Measurements from ENCODE around the gene FER1L5. TPM values are rescaled to one million over a fixed set of nuclear protein-coding genes. Genes with fewer than 3 reads are reported as not detected.

FER1L5 gene
- total and polyA plus RNA-seq, 2 experiments from 2014 or later: 0.18 to 0.76 TPM

GRCh38 chr2:96594282-96594681, 48.3 kb upstream of the FER1L5 start (continued):
- TF ChIP-seq ZNF462 (CRISPR knock-in tag; IDR thresholded peaks at IDR 0.05) (no peak), ETS1 (IDR thresholded peaks at IDR 0.05) (no peak)

- no peak for ATAC-seq
- Histone ChIP-seq H2AFZ (no peak overlapping the region), H3K27me3 (ENCODE audit: insufficient read depth) (no peaks in the 10 kb centered on the region), H3K4me2 (no peak overlapping the region), H4K20me1 (replicated peaks; ENCODE audit: insufficient read depth) (no peaks in the 10 kb centered on the region; the same call in 1 of the 2 replicates), H3K36me3 (ENCODE audit: insufficient read depth) (0 out of 2 replicates have a peak, but pooled peaks cover 23% of the 10 kb centered on the region), H3K27ac (ENCODE audit: low read depth) (no peak overlapping the region), H3K4me1 (ENCODE audit: insufficient read depth) (no peaks in the 10 kb centered on the region), H3K79me2 (replicated peaks; ENCODE audit: insufficient read depth) (no peaks in the 10 kb centered on the region), H3F3A (replicated peaks; ENCODE audit: low read depth) (no peaks in the 10 kb centered on the region), H3K4me3 (no peak overlapping the region), H3K9me2 (ENCODE audit: insufficient read depth) (no peaks in the 10 kb centered on the region)
- H3K27ac Mint-ChIP-seq: no peak overlapping the region
- H3K36me3 Mint-ChIP-seq (ENCODE audit: low read depth): peaks cover 43% of the 10 kb centered on the region
- H3K4me3 Mint-ChIP-seq: no peak overlapping the region
- H3K27me3 Mint-ChIP-seq (ENCODE audit: insufficient read depth, low read depth, poor library complexity): no peaks in the 10 kb centered on the region
- H3K4me1 Mint-ChIP-seq: no peaks in the 10 kb centered on the region
- no peak for DNase-seq (ENCODE audit: low spot score)
- no peaks in the 10 kb centered on the region for H3K9me3 Mint-ChIP-seq
- TF ChIP-seq EZH2phosphoT487 (IDR thresholded peaks at IDR 0.05; ENCODE audit: unreplicated experiment) (no peak), POLR2AphosphoS5 (IDR thresholded peaks at IDR 0.05; ENCODE audit: low read depth) (no peak), NANOG (IDR thresholded peaks at IDR 0.05; ENCODE audit: borderline replicate concordance) (no peak), ZNF331 (CRISPR knock-in tag; IDR thresholded peaks at IDR 0.05; ENCODE audit: low read depth) (no peak), ETS1 (IDR thresholded peaks at IDR 0.05) (no peak), EZH2 (IDR thresholded peaks at IDR 0.05; ENCODE audit: low read depth, unreplicated experiment) (no peak), REST (IDR thresholded peaks at IDR 0.05; ENCODE audit: unreplicated experiment) (no peak), CTCF (conservative IDR thresholded peaks at IDR 0.05; ENCODE audit: low read depth in 2 of 2) (no peak), STAT1 (IDR thresholded peaks at IDR 0.05; ENCODE audit: unreplicated experiment) (no peak), JUNB (IDR thresholded peaks at IDR 0.05; ENCODE audit: unreplicated experiment) (no peak), ZNF114 (CRISPR knock-in tag; IDR thresholded peaks at IDR 0.05) (no peak)
Observed at GRCh38 chr2:96594691-96595152, 47.8 kb upstream of the FER1L5 start.
